Osteoblast (primary cell): Measurements from ENCODE around the gene PALD1. TPM values are rescaled to one million over a fixed set of nuclear protein-coding genes. Genes with fewer than 3 reads are reported as not detected.
A peak's percentile ranks its signal among the peaks of the same experiment; 100 is the strongest.

Experiments
- DNase-seq: peaks from one replicate; pipeline ENCODE4 v3.0.0; 2011; ENCODE audit warnings: low spot score, mixed read lengths; ENCODE audit not compliant: insufficient read length; ENCODE audit errors: missing footprints
- H2AFZ ChIP-seq: 2 replicates; pipeline ENCODE4 v1.6.0; 2011; ENCODE audit warnings: mild to moderate bottlenecking, low read length
- H3K27ac ChIP-seq: 2 replicates; pipeline ENCODE4 v1.5.1; 2011; ENCODE audit warnings: mild to moderate bottlenecking, low read depth, low read length, moderate library complexity
- H3K27me3 ChIP-seq: 2 replicates; pipeline ENCODE4 v1.6.0; 2012; ENCODE audit warnings: mild to moderate bottlenecking, control low read depth, inconsistent platforms, low read length, moderate library complexity; ENCODE audit not compliant: insufficient read depth
- H3K36me3 ChIP-seq: 2 replicates; pipeline ENCODE4 v1.5.1; 2011; ENCODE audit warnings: mild to moderate bottlenecking, low read length, control low read depth, moderate library complexity; ENCODE audit not compliant: insufficient read depth
- H3K4me1 ChIP-seq: 2 replicates; pipeline ENCODE4 v1.5.1; 2011; ENCODE audit warnings: mild to moderate bottlenecking, low read length, control low read depth, moderate library complexity; ENCODE audit not compliant: insufficient read depth
- H3K4me2 ChIP-seq: 2 replicates; pipeline ENCODE4 v1.6.0; 2011; ENCODE audit warnings: mild to moderate bottlenecking, low read length; ENCODE audit not compliant: insufficient read depth
- H3K4me3 ChIP-seq: fragments of 200-600 bp; sonication (generic); 3 replicates; pipeline ENCODE4 v1.5.1; 2012; ENCODE audit warnings: mild to moderate bottlenecking, low read length, inconsistent platforms; ENCODE audit not compliant: insufficient read depth
- H3K79me2 ChIP-seq: 2 replicates; pipeline ENCODE4 v1.6.0; 2012; ENCODE audit warnings: mild to moderate bottlenecking, low read length, control low read depth, inconsistent platforms; ENCODE audit not compliant: insufficient read depth
- H3K9me3 ChIP-seq: 2 replicates; pipeline ENCODE4 v1.5.1; 2011; ENCODE audit warnings: low read depth, low read length, control low read depth
- H4K20me1 ChIP-seq: 2 replicates; pipeline ENCODE4 v1.6.0; 2012; ENCODE audit warnings: mild to moderate bottlenecking, low read length, control low read depth; ENCODE audit not compliant: insufficient read depth
- total RNA-seq: library from RNA; depleted of rRNA; stranded (reverse); fragments of >200 nt; gene quantifications from 2 replicates; pipeline ENCODE4 v1.2.3, GENCODE V29; 2012
- TF ChIP-seq, protein P1 (sequence below): IDR thresholded peaks from 2 replicates; pipeline ENCODE4 v1.5.1; 2011; ENCODE audit warnings: mild to moderate bottlenecking, low read depth, low read length, moderate library complexity; ENCODE audit errors: extremely low read depth

PALD1 gene
- total RNA-seq, 1 donor: under 0.01 TPM

DNA sequence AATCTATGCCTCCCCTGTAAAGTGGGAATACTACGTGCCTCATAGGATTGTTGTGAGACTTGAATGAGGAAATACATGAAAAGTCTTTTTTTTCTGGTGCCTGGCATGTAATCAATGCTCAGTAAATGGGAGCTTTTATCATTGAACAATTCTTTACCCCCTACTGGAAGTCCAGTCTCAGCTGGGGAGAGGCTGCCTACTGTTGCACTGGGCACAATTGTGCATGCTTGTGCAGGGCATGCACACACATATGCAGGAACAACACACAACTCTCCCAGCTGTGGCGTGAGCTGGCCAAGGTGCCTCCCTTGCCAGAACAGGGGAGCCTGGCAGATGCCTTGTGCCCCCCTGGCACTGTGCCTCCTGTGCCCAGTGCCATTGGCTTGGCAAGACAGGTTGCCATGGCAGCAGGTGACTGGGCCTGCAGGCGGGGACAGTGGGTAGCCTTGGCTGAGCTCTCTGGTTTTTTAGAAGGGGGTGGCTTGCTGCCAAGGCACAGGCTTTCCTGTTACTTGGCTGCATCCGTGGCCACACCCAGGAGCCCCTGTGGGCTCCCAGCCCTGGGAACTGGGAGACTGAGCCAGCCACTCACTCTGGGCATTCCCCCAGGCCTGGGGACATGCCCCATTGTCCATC is 16.1 kb upstream of the PALD1 start:
- Histone ChIP-seq H3K4me3 (no peak overlapping the region), H3K36me3 (no peaks in the 10 kb centered on the region), H3K79me2 (no peaks in the 10 kb centered on the region), H3K27ac (no peak overlapping the region), H4K20me1 (no peaks in the 10 kb centered on the region), H3K9me3 (no peaks in the 10 kb centered on the region), H3K27me3 (peaks cover 11% of the 10 kb centered on the region), H3K4me1 (peaks cover 7% of the 10 kb centered on the region), H3K4me2 (no peak overlapping the region), H2AFZ (no peak overlapping the region)
- DNase-seq: peak; percentile 85
- TF ChIP-seq, protein P1, sequence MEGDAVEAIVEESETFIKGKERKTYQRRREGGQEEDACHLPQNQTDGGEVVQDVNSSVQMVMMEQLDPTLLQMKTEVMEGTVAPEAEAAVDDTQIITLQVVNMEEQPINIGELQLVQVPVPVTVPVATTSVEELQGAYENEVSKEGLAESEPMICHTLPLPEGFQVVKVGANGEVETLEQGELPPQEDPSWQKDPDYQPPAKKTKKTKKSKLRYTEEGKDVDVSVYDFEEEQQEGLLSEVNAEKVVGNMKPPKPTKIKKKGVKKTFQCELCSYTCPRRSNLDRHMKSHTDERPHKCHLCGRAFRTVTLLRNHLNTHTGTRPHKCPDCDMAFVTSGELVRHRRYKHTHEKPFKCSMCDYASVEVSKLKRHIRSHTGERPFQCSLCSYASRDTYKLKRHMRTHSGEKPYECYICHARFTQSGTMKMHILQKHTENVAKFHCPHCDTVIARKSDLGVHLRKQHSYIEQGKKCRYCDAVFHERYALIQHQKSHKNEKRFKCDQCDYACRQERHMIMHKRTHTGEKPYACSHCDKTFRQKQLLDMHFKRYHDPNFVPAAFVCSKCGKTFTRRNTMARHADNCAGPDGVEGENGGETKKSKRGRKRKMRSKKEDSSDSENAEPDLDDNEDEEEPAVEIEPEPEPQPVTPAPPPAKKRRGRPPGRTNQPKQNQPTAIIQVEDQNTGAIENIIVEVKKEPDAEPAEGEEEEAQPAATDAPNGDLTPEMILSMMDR: no peak

DNA sequence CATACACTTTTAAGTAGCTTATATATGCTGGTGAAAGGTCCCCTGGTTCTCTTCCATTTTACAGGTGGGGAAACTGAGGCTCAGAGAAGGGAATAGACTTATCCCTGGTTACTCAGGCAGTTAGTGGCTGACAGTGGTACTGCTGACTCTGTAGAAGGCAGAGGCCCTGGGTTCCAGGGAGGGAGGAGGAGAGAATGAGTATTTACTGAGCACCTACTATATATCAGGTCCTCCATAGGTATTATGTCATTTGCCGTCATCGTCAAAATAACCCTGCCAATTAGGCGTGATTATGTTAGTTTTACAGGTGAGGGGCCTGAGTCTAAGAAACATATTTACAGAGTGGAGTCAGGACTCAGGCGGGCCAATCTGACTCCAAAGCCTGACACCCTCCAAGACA is 13.3 kb upstream of the PALD1 start:
- no peaks in the 10 kb centered on the region for H3K4me1 ChIP-seq
- H3K36me3 ChIP-seq: no peaks in the 10 kb centered on the region
- H3K27me3 ChIP-seq: peaks cover 16% of the 10 kb centered on the region
- H3K27ac ChIP-seq: no peak overlapping the region
- H3K9me3 ChIP-seq: no peaks in the 10 kb centered on the region
- DNase-seq: peak; percentile 64
- no peak overlapping the region for H3K4me3 ChIP-seq
- no peaks in the 10 kb centered on the region for H3K79me2 ChIP-seq
- H3K4me2 ChIP-seq: no peak overlapping the region
- no peak overlapping the region for H2AFZ ChIP-seq
- no peaks in the 10 kb centered on the region for H4K20me1 ChIP-seq
- TF ChIP-seq, protein P1: no peak

DNA sequence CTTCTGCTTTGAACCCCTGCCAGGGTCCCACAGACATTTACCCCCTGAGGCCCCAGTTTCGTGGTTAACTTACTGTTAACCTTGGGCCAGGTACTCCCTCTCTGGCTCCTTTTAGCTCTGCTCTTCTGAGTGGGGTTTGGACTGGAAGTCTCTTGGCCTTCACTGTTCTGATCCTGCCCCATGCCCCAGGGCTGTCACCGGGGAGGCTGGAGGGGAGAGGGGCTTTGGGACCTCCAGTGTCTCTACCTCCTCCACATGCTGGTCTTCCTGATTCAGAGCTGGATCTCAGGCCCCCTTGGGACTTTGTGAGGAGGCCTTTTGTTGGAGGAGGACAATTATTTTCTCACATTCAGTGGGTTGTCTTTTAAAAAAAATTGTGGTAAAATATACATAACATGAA is 12.7 kb upstream of the PALD1 start:
- no peaks in the 10 kb centered on the region for H3K4me1 ChIP-seq
- H3K4me2 ChIP-seq: no peak overlapping the region
- TF ChIP-seq, protein P1: no peak
- H2AFZ ChIP-seq: no peak overlapping the region
- H3K4me3 ChIP-seq: no peak overlapping the region
- no peaks in the 10 kb centered on the region for H3K36me3 ChIP-seq
- no peaks in the 10 kb centered on the region for H4K20me1 ChIP-seq
- no peak for DNase-seq
- no peak overlapping the region for H3K27ac ChIP-seq
- H3K9me3 ChIP-seq: no peaks in the 10 kb centered on the region
- H3K27me3 ChIP-seq: peaks cover 16% of the 10 kb centered on the region
- H3K79me2 ChIP-seq: no peaks in the 10 kb centered on the region

DNA sequence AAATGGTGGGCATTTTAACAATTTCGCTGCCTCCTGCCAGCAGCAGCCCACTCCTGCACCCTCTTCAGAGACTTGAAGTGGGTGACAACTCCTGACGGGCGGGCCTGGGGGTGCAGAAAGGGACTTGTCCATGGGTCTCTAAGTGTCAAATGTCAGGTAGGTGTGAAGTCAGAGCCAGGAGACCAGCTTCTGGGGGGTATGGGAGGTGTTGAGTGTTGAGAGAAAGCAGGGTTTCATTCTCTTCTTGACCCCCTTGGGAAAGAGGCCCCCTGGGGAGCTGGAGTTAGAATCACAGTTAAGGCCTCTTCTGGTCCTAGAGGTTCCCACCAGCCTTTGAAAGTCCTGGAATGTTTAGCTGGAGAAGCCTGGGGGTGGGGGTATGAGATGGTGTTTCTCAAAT is 11.6 kb upstream of the PALD1 start:
- Histone ChIP-seq H2AFZ (no peak overlapping the region), H3K9me3 (no peaks in the 10 kb centered on the region), H3K27ac (no peak overlapping the region), H3K4me3 (no peak overlapping the region), H4K20me1 (no peaks in the 10 kb centered on the region), H3K4me2 (no peak overlapping the region), H3K27me3 (peaks cover 21% of the 10 kb centered on the region), H3K79me2 (no peaks in the 10 kb centered on the region), H3K36me3 (no peaks in the 10 kb centered on the region), H3K4me1 (no peaks in the 10 kb centered on the region)
- TF ChIP-seq, protein P1: no peak
- DNase-seq: no peak
